NCI-H2171 treated with DMSO at 0.1 percent for 48 hours (cell line): Measurements from ENCODE around the gene FAHD2A.
"Not testable (repeated sequence)": the region's sequence is repeated elsewhere in the genome, so short reads cannot be mapped to it uniquely, and the experiment has no call there.

Experiments
- DNase-seq: peaks from one replicate; lab custom pipeline; 2025; lab: John Stamatoyannopoulos, UW

Gene FAHD2A

DNA sequence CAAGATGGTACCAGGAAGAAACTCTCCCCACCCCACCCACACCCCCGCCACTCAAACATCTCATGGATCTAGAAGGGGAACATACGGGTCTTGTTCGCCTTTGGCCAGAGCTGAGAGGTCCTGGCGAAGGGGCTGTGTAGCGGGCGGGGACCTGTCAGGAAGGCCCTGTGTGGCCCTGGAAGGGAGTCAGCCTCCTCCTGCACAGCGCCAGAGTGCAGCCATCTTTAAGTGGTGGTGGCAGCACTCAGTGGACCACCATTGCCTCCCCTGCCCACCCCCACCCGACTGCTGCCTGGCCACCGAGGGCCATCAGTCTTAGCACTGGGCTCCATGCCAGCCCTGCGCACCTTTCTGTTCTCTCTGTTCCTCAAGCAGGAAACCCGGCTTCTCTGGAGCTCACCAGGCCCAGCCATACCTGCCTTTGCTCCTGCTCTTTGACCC, 11.6 kb upstream of the FAHD2A start:
- no peak for DNase-seq

GRCh38 chr2:95391641-95392310, 10.7 kb upstream of the FAHD2A start:
- DNase-seq = no peak

DNA sequence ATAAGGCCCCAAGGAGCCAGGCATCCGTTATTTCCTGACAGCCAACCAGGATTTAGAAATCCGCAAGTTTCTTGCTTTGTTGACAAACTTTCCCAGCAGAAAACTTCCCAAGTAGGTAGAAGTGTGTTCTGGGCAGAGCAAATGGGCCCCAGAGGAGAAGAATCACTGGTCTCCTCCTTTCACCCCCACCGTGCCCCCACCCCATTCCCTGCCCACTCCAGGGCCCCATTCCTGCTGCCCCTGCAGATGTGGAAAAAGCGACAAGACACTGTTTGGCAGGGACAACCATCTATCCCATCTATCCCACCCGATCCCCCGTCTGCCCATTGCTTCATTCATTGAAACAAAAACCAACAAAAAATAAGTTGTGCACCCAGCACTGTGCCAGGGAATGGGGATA, 10.2 kb upstream of the FAHD2A start:
- DNase-seq = no peak

- no peak for DNase-seq
These were observed 9.6 kb upstream of the FAHD2A start for GRCh38 chr2:95392730-95393455.

DNA sequence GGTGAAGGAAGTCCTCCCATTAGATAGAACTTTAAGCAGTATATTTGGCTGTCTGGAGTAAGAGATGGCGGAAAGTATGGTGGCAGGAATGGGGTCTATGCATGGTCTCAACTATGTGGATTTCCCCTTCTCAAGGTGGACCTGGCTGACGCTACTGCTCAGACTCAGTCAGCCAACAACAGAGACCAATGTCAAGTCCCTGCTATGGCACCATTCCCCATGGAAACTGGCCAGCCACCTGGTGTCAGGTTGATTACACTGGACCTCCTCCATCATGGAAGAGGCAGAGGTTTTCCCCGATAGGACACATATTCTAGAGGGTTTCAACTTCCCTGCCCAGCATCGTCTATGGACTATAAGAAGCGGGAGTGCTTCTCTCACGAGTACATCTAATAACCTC, 8.6 kb upstream of the FAHD2A start:
- DNase-seq = no peak

DNA sequence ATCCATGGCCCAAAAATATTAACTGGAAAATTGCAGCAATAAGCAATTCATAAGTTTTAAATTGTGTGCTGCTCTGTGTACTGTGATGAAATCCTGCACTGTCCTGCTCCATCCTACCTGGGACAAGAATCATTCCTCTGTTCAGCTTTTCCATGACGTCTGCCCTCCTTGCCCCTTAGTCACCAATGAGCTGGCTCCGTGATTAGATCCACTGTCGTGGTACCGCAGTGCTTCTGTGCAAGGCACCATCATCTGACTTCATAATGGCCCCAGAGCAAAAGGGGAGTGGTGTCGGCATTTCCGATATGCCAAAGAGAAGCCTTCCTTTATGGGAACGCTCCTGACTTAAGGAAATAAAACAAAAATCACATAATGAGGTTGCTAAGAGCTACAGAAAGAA, 3.4 kb upstream of the FAHD2A start:
- no peak for DNase-seq

GRCh38 chr2:95401480-95401879, 1.0 kb upstream of the FAHD2A start:
- DNase-seq = no peak

- peak; percentile 47 for DNase-seq
These were observed 521 bp upstream of the FAHD2A start for GRCh38 chr2:95402004-95402369.

DNA sequence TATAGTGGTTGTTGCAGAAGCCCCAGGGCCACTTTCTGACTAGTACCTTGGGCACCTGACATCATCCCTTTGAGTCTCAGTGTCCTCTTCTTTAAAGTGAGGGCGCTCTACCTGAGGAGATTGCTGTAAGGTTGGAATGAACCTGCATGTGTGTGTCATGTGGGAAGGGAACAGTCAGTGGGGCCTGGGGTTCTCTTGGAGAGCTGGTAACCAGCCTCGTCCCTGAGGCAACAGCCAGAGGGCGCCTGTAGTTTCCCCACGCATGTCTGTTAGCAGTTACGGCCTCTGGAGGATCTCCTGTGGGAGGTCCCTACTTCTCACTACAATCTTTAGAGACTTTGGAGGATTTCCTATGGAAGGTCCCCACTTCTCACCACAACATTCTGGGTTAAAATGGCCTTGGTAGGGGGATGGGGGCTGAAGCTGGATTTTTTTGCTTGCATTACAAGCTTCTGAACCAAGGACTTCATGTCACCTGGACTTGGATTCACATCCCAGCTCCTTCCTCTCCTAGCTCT, 755 bp downstream of the FAHD2A start:
- DNase-seq = not testable (repeated sequence)

DNA sequence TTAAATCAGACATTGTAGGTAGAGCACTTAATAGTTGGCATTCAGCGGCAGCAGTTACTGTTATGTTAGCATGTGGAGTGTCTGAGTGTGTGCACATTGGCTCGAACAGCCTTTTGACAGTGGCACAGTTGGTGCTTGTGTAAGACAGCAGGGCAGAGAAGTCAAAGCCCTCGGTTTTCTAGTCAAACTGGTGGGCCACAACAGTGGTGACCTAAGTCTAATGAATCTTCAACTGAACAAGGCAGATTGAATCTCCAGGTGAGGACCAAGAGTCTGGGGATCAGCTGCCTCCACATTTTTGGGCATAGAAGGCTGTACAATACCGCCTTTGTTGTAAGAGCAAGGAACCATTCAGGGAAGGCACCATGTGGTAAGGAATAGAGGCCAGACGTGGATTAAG, 1.3 kb downstream of the FAHD2A start:
- not testable (repeated sequence) for DNase-seq

- DNase-seq = not testable (repeated sequence)
These were observed 2.2 kb downstream of the FAHD2A start for GRCh38 chr2:95404676-95405075.

DNA sequence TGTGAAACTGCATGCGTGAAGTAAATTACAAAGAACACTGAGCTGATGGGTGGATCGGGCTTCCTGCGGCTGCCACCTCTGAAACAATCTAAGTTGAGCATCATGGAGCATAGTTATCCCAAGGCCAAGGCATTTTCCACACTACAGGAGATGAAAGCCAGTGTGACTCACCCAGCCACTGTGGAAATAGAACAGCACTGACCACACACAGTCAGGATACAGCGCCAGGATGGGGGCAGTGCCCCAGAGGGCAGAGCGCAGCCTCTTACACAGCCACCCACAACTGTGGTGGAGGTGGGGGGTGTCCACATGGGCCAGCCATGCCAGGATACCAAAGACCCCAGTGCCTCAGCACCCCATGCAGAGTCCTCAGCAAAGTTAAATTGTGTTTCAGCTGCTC, 8.7 kb downstream of the FAHD2A start:
- not testable (repeated sequence) for DNase-seq

GRCh38 chr2:95414015-95414594, 11.6 kb downstream of the FAHD2A start:
- DNase-seq = peak; percentile 60

GRCh38 chr2:95415138-95415537, 12.6 kb downstream of the FAHD2A start:
- DNase-seq = not testable (repeated sequence)

GRCh38 chr2:95415561-95415960, 13.1 kb downstream of the FAHD2A start:
- not testable (repeated sequence) for DNase-seq

GRCh38 chr2:95427196-95427867, 24.8 kb downstream of the FAHD2A start:
- not testable (repeated sequence) for DNase-seq

DNA sequence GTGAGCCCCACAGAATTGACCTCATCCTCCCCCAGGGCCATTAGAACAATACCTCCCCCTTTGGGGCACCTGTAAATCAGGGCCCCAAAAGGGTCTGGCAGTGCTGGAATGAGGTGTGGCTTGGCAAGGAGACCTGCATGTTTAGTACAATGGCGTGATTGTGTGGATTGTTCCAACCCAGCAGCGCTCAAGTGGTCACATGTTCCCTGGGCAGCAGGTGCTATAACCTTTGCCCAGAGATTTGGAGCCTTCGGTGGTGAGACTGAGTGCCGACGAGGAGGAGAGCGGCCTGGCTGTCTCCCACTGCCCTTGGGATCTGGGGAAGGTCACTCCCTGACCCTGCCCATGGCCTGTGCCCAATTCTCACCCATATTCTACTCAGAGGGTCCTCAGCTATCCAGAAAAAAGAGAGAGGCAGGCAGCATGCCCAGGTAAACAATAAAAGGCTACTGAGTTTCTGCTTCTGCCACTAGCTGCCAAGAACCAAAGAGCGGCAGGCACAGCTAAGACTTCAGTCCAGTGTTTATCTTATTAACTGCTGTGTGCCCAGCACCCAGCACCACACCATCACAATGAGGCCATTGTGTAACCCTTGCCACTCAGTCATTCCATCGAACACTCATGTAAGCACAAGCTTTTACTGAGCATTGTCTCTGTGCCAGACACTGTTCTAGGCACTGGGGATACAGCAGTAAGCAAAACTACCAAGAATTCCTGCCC, 27.4 kb downstream of the FAHD2A start:
- DNase-seq = not testable (repeated sequence)

DNA sequence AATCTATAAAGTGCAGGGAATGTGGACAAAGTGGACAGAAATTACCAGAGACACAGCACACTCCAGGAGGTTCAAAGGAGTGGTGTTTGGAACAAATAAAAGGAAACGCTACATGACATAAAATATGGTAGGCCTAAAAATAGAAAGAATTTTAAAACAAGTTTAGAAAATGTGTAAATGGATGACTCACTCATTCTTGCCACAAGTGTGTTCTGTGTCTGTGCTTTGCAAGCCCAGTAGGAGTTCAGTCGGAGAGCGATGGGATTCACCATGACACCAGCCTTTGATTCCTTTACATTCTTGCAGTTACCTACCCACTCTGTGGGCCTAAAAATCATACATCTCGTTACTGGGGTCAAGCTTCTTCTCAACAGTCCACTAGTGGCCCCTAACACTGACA, 30.9 kb downstream of the FAHD2A start:
- not testable (repeated sequence) for DNase-seq

GRCh38 chr2:95433973-95434372, 31.5 kb downstream of the FAHD2A start:
- DNase-seq = not testable (repeated sequence)

DNA sequence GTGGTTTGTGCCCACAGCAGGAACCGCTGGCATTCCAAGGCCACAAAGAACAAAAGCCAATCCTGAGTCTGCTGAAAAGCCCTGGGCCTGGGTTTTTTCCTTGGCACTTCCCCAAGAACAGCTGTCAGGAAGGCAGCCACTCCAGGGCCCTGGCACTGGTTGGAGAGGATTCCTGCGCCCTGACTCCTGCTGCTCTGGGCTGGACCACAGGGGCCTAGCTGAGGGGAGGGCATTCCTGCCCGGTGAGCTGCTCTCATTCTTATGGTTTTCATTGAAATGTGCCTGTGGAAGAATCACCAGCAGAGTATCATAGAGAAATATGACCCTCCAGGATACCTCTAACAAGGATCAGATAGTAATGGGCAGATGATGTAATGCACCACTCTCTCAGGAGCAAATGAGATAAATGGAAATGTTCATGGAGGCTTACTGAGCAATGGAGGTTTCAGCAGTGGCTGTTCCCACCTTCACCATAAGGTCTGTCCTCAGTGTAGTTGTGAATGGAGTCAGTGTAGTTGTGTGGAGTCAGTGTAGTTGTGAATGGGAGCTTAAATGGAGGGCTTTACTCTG, 32.1 kb downstream of the FAHD2A start:
- not testable (repeated sequence) for DNase-seq

DNA sequence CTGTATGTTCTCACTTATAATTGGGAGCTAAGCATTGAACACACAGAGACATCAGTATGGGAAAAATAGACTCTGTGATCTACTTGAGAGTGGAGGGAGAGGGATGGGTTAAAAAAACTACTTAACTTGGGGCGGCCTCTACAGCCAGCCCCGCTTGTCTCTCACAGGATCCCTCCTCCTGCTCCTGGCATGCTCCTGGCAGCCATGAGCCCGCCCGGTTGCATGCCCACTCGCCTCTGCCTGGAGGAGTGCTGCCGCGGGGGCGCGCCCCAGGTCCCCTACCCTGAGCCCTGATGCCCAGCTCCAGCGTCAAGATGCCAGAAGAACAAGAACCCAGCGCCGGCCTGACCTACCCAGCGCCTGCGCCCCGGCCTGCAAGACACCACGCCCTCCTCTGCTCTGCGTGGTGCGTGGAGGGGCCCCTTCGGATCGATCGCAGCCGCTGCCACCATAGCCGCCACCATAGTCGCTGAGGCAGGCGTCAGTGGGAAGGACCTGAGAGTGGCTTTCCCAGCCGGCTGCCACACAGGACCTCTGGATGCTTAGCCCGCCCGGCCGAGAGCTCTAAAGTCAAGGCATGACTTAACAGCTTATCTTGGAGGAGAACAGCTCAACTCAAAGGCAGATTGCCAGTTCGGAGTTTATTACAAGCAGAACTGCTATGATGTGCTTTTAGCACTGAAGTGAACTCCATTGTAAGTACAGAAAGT, 32.8 kb downstream of the FAHD2A start:
- DNase-seq = not testable (repeated sequence)
